ENCODE measurements around the gene CST3. TPM values are rescaled to one million over a fixed set of nuclear protein-coding genes. Genes with fewer than 3 reads are reported as not detected.
"Not testable (repeated sequence)": the region's sequence is repeated elsewhere in the genome, so short reads cannot be mapped to it uniquely, and the experiment has no call there.

CST3 gene
- total and polyA plus RNA-seq, 4 donors = 238 to 780 (median 641) TPM

DNA sequence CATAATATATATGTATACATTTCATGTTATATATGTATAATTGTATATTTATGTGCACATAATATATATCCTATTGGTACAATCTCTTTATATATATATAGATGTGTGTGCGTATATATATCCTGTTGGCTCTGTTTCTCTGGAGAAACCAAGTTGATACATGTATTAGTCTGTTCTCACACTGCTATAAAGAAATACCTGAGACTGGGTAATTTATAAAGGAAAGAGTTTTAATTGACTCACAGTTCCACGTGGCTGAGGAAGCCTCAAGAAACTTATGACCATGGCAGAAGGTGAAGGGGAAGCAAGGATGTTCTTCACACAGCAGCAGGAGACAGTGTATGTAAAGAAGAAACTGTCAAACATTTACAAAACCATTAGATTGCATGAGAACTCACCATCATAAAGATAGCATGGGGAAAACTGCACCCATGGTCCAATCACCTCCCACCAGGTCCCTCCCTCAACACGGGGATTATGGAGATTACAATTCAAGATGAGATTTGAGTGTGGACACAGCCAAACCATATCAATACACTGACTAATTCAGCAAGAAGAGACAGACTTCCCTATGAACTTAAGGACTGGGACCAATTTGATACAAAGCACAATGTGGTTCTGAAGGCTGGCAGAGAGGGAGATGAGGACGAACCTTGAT, 14.0 kb downstream of the CST3 start:
- no peak overlapping the region for H3K4me3 ChIP-seq
- DNase-seq = no peak
- H3K27me3 ChIP-seq (ENCODE audit: control insufficient read depth in 3 of 3, insufficient read depth in 3 of 3, low read length in 2 of 3) = no peaks in the 10 kb centered on the region
- WGBS, 2 donors = 71 to 86% methylated on average over 4 of the region's 4 CpGs
- no peak for ATAC-seq (ENCODE audit: insufficient read depth, low FRiP score)
- H3K9ac ChIP-seq (ENCODE audit: insufficient read depth in 1 of 2, low read length in 2 of 2) = no peak overlapping the region
- no peak for TF ChIP-seq CTCF (IDR thresholded peaks at IDR 0.05; ENCODE audit: control extremely low read depth, extremely low read depth)
- peak overlapping the region in 1 of 2 donors; percentile 55 for H3K27ac ChIP-seq (ENCODE audit: low read depth in 1 of 2, low read length in 1 of 2)
- H3K9me3 ChIP-seq (ENCODE audit: control insufficient read depth in 4 of 4, insufficient read depth in 3 of 4, low read length in 3 of 4) = no peaks in the 10 kb centered on the region
- H3K4me1 ChIP-seq (ENCODE audit: control insufficient read depth in 5 of 5, insufficient read depth in 5 of 5, low read length in 5 of 5) = peaks cover 0 to 2% (median 0%) of the 10 kb centered on the region in 5 donors
- H3K36me3 ChIP-seq (ENCODE audit: control insufficient read depth in 4 of 4, insufficient read depth in 4 of 4, low read length in 4 of 4) = no peaks in the 10 kb centered on the region

DNA sequence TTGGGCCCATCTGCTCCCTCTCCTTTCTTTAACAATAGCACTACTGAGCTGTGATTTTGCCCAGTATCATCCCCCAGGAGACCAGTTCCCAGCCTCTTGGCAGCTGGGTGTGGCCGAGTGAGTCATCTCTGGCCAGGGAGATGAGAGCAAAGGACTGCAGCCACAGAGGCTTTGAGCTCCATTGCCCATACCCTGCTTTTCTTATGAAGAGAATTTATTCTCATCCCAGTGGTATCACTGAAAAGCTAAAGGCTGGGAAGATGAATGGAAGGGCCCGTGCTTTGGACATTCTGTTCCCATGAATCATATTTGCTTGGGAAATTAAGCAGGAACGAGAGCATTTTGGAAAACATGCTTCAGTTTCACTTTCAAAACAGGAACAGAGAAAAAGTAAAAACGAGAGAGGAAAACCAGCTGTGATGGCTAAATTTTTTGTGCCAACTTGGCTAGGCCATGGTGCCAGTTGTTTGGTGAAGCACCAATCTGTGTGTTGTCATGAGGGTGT, 14.9 kb downstream of the CST3 start:
- H3K9me3 ChIP-seq (ENCODE audit: control insufficient read depth in 4 of 4, insufficient read depth in 3 of 4, low read length in 3 of 4) = no peaks in the 10 kb centered on the region
- H3K36me3 ChIP-seq (ENCODE audit: control insufficient read depth in 4 of 4, insufficient read depth in 4 of 4, low read length in 4 of 4) = no peaks in the 10 kb centered on the region
- H3K4me3 ChIP-seq = no peak overlapping the region
- H3K27me3 ChIP-seq (ENCODE audit: control insufficient read depth in 3 of 3, insufficient read depth in 3 of 3, low read length in 2 of 3) = no peaks in the 10 kb centered on the region
- H3K27ac ChIP-seq (ENCODE audit: low read depth in 1 of 2, low read length in 1 of 2) = peak overlapping the region; percentile 66 to 83
- H3K4me1 ChIP-seq (ENCODE audit: control insufficient read depth in 5 of 5, insufficient read depth in 5 of 5, low read length in 5 of 5) = peaks cover 0 to 2% (median 0%) of the 10 kb centered on the region in 5 donors
- peak; percentile 85 for ATAC-seq (ENCODE audit: insufficient read depth, low FRiP score)
- no peak for TF ChIP-seq CTCF (IDR thresholded peaks at IDR 0.05; ENCODE audit: control extremely low read depth, extremely low read depth)
- no peak for DNase-seq
- 21 to 34% methylated on average over 4 of the region's 4 CpGs for WGBS, 2 donors
- no peak overlapping the region for H3K9ac ChIP-seq (ENCODE audit: insufficient read depth in 1 of 2, low read length in 2 of 2)

- not testable (repeated sequence) for H3K4me1 ChIP-seq (ENCODE audit: control insufficient read depth in 5 of 5, insufficient read depth in 5 of 5, low read length in 5 of 5); H3K27me3 ChIP-seq (ENCODE audit: control insufficient read depth in 3 of 3, insufficient read depth in 3 of 3, low read length in 2 of 3); H3K36me3 ChIP-seq (ENCODE audit: control insufficient read depth in 4 of 4, insufficient read depth in 4 of 4, low read length in 4 of 4); DNase-seq; H3K4me3 ChIP-seq; H3K9ac ChIP-seq (ENCODE audit: insufficient read depth in 1 of 2, low read length in 2 of 2); H3K9me3 ChIP-seq (ENCODE audit: control insufficient read depth in 4 of 4, insufficient read depth in 3 of 4, low read length in 3 of 4); ATAC-seq (ENCODE audit: insufficient read depth, low FRiP score)
- H3K27ac ChIP-seq (ENCODE audit: low read depth in 1 of 2, low read length in 1 of 2) = peak overlapping the region in 1 of 2 donors; percentile 83
- WGBS, 2 donors = 70 to 92% methylated on average over 3 of the region's 3 CpGs
Observed at GRCh38 chr20:23622401-23622800, 15.4 kb downstream of the CST3 start.

- not testable (repeated sequence) for H3K27me3 ChIP-seq (ENCODE audit: control insufficient read depth in 3 of 3, insufficient read depth in 3 of 3, low read length in 2 of 3); DNase-seq; H3K27ac ChIP-seq (ENCODE audit: low read depth in 1 of 2, low read length in 1 of 2); H3K9ac ChIP-seq (ENCODE audit: insufficient read depth in 1 of 2, low read length in 2 of 2); H3K36me3 ChIP-seq (ENCODE audit: control insufficient read depth in 4 of 4, insufficient read depth in 4 of 4, low read length in 4 of 4); H3K4me3 ChIP-seq; ATAC-seq (ENCODE audit: insufficient read depth, low FRiP score); H3K9me3 ChIP-seq (ENCODE audit: control insufficient read depth in 4 of 4, insufficient read depth in 3 of 4, low read length in 3 of 4); H3K4me1 ChIP-seq (ENCODE audit: control insufficient read depth in 5 of 5, insufficient read depth in 5 of 5, low read length in 5 of 5)
- 69 to 80% methylated on average over 11 of the region's 11 CpGs for WGBS, 2 donors
Observed at GRCh38 chr20:23620670-23621386, 16.9 kb downstream of the CST3 start.

Measured in lung (tissue), 12 donors.